Measurements from ENCODE around the gene CDC42BPA.
"Not testable (repeated sequence)": the region's sequence is repeated elsewhere in the genome, so short reads cannot be mapped to it uniquely, and the experiment has no call there.

Gene CDC42BPA

DNA sequence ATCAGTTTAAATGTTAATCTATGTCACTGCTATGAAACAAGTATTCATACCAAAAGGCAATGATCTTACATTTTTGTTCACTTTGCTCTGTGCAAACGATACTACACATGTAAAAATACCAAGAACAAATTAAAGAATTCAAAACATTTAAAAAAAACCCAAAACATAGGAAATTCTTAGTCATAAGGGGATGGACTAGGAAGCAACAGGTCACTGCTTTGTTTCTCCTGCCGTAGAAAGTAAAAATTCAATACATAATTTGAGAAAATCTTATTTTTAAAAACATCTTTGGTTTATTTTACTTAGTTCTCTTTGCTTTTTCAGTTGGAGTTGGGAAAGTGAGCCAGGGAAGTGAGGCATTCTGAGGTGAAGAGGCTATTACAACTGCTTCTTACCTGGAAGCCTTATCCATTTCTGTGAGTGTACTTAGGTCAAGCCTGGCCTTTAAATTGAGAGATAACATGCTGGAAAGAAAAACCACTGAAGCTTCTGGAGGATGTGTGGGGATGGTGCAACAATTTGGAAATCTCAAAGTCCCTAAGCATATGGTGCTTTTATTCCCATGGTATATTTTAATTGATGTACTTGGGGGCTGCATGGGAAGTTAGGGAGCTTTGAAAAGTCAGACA lies 183.5 kb downstream of the CDC42BPA start:
- no peak for DNase-seq (ENCODE audit: low read depth in 2 of 2)

GRCh38 chr1:227132695-227133094 lies 185.6 kb downstream of the CDC42BPA start:
- not testable (repeated sequence) for DNase-seq (ENCODE audit: low read depth in 2 of 2)

DNA sequence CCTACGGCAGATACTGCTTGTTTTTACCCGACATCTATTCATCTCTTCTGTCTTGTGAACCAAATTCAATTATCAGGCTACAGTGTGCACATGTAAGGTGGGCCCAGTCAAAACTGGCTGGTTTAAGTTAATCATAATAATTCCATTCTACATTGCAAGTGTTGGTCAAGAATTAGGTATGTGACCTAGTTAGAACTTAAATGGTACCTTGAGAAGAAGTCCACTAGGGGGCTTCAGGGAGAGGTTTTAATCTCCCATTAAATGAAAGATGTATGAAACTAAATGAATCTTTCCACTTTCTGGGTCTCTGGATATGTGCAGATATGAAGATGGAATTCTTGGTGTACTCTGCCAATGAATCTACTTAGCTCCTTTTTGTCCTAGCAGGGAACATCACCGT lies 187.1 kb downstream of the CDC42BPA start:
- DNase-seq (ENCODE audit: low read depth in 2 of 2), result no peak

DNA sequence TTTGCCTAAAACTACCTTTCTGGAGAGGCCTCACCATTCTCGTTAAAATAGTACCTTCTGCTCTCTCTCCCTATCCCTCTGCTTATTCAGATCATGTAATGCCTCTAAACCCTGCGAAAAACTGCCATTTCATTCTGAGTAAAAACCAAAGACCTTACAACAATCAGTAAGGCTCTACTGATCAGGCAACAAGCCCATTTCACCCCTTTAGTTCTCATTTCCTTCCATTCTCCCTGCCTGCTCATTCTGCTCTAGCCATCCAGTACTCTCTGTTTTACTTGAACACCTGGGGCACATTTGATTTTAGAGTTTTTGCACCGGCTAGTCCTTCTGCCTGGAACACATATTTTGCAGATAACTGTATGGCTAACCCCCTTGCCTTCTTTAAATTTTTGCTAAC lies 190.4 kb downstream of the CDC42BPA start:
- DNase-seq (ENCODE audit: low read depth in 2 of 2), result no peak

DNA sequence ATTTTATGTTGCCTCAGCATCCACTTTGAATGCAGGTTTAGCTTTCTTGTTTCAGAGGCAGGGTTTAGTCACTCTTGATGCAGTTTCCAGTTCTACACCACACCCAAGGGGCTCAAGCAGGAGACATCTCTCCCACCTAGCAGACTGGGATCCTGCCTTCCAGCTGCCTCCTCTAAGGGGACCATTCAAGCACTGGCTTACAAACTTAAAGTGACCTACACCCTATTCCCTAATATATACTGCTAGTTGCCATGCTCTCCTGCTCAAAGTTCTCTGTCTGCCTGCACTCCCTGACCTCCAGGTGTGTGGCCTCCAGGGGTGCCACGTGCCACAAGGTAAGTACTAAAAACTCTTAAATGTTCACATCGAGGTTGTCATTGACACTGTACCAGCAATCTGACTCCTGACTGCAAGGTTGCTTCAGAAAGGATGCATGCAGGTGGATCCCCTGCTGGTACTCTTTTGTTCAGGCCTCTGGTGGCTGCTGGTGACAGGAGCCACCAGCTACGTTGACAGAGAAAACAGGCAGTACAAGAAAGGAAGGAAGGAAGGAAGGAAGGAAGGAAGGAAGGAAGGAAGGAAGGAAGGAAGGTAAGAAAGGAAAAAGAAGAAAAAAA lies 192.3 kb downstream of the CDC42BPA start:
- no peak for DNase-seq (ENCODE audit: low read depth in 2 of 2)

- no peak for DNase-seq (ENCODE audit: low read depth in 2 of 2)
These were observed 193.8 kb downstream of the CDC42BPA start for GRCh38 chr1:227124473-227124872.

DNA sequence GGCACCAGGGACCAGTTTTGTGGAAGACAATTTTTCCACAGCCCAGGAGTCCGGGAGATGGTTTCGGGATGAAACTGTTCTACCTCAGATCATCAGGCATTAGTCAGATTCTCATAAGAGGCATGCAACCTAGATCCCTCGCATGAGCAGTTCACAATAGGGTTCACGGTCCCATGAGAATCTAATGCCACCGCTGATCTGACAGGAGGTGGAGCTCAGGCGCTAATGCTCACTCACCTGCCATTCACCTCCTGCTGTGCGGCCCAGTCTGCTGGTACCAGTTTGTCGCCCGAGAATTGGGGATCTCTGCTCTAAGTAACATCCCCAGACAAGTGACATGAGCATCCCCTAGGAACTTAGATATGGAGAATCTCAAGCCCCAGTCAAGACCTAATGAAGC lies 197.5 kb downstream of the CDC42BPA start:
- DNase-seq (ENCODE audit: low read depth in 2 of 2), result no peak

GRCh38 chr1:227112538-227112937 lies 205.8 kb downstream of the CDC42BPA start:
- no peak for DNase-seq (ENCODE audit: low read depth in 2 of 2)

DNA sequence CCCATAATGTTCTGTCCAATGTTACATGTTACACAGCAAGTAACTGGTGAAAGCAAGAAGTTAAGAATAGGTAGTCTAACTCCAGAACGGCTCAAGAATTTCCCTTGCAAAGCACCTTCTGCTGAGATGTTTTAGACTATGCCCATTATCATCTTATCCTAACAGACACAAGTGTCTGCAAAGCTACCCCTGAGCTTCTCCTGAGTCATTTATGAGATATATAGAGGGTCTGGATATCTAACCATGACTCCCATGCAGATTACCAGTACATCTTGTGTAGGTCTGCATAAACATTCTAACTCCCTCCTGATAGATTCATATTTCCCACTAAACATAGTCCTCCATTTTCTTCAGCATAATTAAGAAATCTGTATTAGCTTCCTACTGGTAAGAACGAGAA lies 206.5 kb downstream of the CDC42BPA start:
- DNase-seq (ENCODE audit: low read depth in 2 of 2), result no peak

GRCh38 chr1:227105291-227105690 lies 213.0 kb downstream of the CDC42BPA start:
- not testable (repeated sequence) for DNase-seq (ENCODE audit: low read depth in 2 of 2)

DNA sequence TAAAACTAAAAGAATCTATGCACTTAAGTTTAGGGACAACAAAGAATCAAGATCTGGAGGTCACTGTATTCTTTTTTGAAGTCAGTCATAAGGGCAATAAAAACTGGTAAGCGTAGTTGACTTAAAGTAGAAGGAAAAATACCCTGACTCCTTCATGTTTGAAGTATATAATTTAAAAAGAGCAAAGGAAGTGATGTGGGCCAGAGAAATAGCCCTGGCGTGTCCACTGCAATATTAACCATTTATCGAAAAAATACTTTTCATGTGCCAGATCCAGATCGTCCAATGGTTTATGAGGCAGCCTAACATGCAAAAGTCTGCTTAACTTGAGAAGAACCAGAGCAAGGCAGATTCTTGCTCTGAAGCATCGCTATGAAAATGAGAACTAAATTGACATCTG lies 216.2 kb downstream of the CDC42BPA start:
- DNase-seq (ENCODE audit: low read depth in 2 of 2), result no peak

GRCh38 chr1:227094249-227094966 lies 223.9 kb downstream of the CDC42BPA start:
- DNase-seq (ENCODE audit: low read depth in 2 of 2), result no peak

DNA sequence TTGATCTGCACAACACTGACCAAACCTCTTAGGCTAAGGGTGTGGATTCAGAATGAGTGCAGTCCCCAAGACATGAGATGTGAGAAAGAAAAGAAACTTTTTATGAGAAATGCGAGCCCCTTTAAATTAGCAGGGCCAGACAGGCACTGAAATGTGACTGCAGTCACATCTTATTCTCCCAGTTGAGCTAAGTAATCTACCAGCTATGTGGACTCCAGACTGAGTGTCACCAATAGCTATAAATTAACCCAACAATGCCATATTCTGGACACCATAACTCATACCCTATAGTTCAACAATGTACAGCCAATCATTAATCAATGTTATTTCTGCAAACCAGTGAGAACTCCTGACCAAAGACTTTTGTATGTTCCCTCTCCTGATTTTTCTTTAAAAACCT lies 225.0 kb downstream of the CDC42BPA start:
- DNase-seq (ENCODE audit: low read depth in 2 of 2), result no peak

- DNase-seq (ENCODE audit: low read depth in 2 of 2), result no peak
These were observed 226.2 kb downstream of the CDC42BPA start for GRCh38 chr1:227092069-227092468.

GRCh38 chr1:227086636-227087035 lies 231.7 kb downstream of the CDC42BPA start:
- DNase-seq (ENCODE audit: low read depth in 2 of 2), result no peak

- no peak for DNase-seq (ENCODE audit: low read depth in 2 of 2)
These were observed 235.1 kb downstream of the CDC42BPA start for GRCh38 chr1:227082999-227083746.

GRCh38 chr1:227077783-227078182 lies 240.5 kb downstream of the CDC42BPA start:
- DNase-seq (ENCODE audit: low read depth in 2 of 2), result no peak

DNA sequence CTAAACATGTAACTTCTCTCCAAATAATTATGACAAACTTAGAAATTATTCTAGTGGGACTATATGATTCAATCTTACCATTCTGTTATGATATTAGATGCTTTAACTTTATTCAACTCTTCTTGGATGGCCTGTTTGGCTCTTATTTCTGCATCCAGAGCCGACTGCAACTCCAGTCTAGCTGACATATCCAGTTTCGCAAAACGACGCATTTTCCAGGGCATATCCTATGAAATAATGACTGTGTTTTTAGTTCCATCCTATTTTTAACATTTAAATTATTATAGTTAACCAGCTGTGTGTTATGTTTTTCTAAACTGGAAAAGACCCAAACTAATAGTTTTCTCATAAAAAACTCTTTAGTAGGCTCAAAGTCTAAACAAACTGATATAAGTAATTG lies 244.5 kb downstream of the CDC42BPA start:
- DNase-seq (ENCODE audit: low read depth in 2 of 2), result no peak

DNA sequence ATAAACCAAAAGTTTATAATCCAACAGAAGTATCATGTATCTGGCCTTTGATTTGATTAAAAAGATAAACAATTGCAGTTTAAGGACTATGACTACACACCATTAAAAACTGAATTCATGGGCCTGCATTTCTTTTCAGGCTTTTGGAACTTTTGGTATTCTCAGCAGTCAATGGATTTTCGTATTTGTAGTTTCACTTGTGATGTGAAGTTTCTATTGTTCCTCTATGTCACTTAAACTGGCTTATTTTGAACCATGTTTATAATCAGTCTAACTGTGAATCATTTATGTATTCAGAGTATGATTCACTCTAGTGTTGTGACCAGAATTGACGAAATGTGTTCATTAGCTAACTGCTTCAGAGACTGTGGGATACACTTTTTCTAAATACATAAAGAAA lies 245.3 kb downstream of the CDC42BPA start:
- no peak for DNase-seq (ENCODE audit: low read depth in 2 of 2)

- DNase-seq (ENCODE audit: low read depth in 2 of 2), result no peak
These were observed 246.3 kb downstream of the CDC42BPA start for GRCh38 chr1:227071895-227072587.

DNA sequence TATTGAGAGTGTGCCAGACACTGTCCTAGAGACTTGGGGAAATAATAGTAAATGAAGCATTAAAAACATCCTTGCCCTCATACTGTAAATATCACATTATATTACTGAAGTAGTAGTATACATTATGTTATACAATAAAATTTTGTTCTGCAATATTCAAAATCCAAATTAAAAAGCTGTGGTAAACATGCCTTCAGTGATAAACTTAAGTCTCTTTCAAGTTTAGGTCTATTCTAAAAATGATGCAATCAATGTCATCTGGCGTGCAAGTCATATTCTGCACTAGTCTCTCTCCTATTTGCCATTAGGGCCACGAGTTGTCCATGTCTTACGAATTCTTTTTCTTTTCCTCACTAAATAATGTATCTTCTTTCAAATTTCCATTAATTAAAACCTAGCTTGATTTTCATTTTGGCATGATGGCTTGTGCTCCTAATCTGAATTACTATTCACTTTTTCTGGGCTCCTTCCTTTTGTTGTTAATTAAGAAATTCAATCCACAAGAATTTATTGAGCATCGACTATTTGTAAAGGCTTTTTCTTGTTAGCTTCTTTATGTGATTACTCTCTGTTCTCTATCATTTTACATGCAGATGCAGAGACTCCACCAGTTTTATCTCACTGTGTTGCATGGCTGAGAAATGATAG lies 247.5 kb downstream of the CDC42BPA start:
- DNase-seq (ENCODE audit: low read depth in 2 of 2), result no peak
